Measurements from ENCODE around the gene PDZRN3. TPM values are rescaled to one million over a fixed set of nuclear protein-coding genes. Genes with fewer than 3 reads are reported as not detected.

Gene PDZRN3
- total RNA-seq, 1 donor from 2014 or later = 28.7 TPM

- Mint-ChIP-seq H3K27me3 (no peaks in the 10 kb centered on the region), H3K36me3 (ENCODE audit: insufficient read depth) (no peaks in the 10 kb centered on the region), H3K4me3 (ENCODE audit: low read depth) (no peak overlapping the region), H3K27ac (no peak overlapping the region), H3K9me3 (ENCODE audit: low read depth) (no peaks in the 10 kb centered on the region), H3K4me1 (ENCODE audit: low read depth) (peaks cover 47% of the 10 kb centered on the region)
- DNase-seq (ENCODE audit: low spot score, unreplicated experiment) = no peak
- TF ChIP-seq CTCF (IDR thresholded peaks at IDR 0.05; ENCODE audit: unreplicated experiment) = no peak
Observed at GRCh38 chr3:73504852-73505251, 119.9 kb downstream of the PDZRN3 start.

GRCh38 chr3:73504239-73504638 lies 120.5 kb downstream of the PDZRN3 start:
- Mint-ChIP-seq H3K27me3 (no peaks in the 10 kb centered on the region), H3K27ac (peak overlapping the region; percentile 84), H3K4me3 (ENCODE audit: low read depth) (no peak overlapping the region), H3K36me3 (ENCODE audit: insufficient read depth) (no peaks in the 10 kb centered on the region), H3K4me1 (ENCODE audit: low read depth) (peaks cover 41% of the 10 kb centered on the region), H3K9me3 (ENCODE audit: low read depth) (no peaks in the 10 kb centered on the region)
- no peak for TF ChIP-seq CTCF (IDR thresholded peaks at IDR 0.05; ENCODE audit: unreplicated experiment)
- no peak for DNase-seq (ENCODE audit: low spot score, unreplicated experiment)

- no peaks in the 10 kb centered on the region for H3K27me3 Mint-ChIP-seq
- no peak for TF ChIP-seq CTCF (IDR thresholded peaks at IDR 0.05; ENCODE audit: unreplicated experiment)
Observed at GRCh38 chr3:73503781-73504180, 121.0 kb downstream of the PDZRN3 start.

GRCh38 chr3:73502609-73503583 lies 121.8 kb downstream of the PDZRN3 start:
- no peaks in the 10 kb centered on the region for H3K9me3 Mint-ChIP-seq (ENCODE audit: low read depth)
- no peaks in the 10 kb centered on the region for H3K27me3 Mint-ChIP-seq
- peaks cover 33% of the 10 kb centered on the region for H3K4me1 Mint-ChIP-seq (ENCODE audit: low read depth)
- H3K36me3 Mint-ChIP-seq (ENCODE audit: insufficient read depth) = no peaks in the 10 kb centered on the region
- no peak overlapping the region for H3K4me3 Mint-ChIP-seq (ENCODE audit: low read depth)
- TF ChIP-seq CTCF (IDR thresholded peaks at IDR 0.05; ENCODE audit: unreplicated experiment) = peak; percentile 90
- no peak overlapping the region for H3K27ac Mint-ChIP-seq
- peak; percentile 45 for DNase-seq (ENCODE audit: low spot score, unreplicated experiment)

More at GRCh38 chr3:73503781-73504180, 121.0 kb downstream of the PDZRN3 start:
- DNase-seq (ENCODE audit: low spot score, unreplicated experiment) = no peak
- no peak overlapping the region for H3K4me3 Mint-ChIP-seq (ENCODE audit: low read depth)
- no peaks in the 10 kb centered on the region for H3K36me3 Mint-ChIP-seq (ENCODE audit: insufficient read depth)
- H3K9me3 Mint-ChIP-seq (ENCODE audit: low read depth) = no peaks in the 10 kb centered on the region
- peaks cover 36% of the 10 kb centered on the region for H3K4me1 Mint-ChIP-seq (ENCODE audit: low read depth)
- H3K27ac Mint-ChIP-seq = peak overlapping the region; percentile 84

GRCh38 chr3:73500321-73500720 lies 124.4 kb downstream of the PDZRN3 start:
- no peak for TF ChIP-seq CTCF (IDR thresholded peaks at IDR 0.05; ENCODE audit: unreplicated experiment)
- H3K9me3 Mint-ChIP-seq (ENCODE audit: low read depth) = no peaks in the 10 kb centered on the region
- no peak overlapping the region for H3K4me3 Mint-ChIP-seq (ENCODE audit: low read depth)
- H3K4me1 Mint-ChIP-seq (ENCODE audit: low read depth) = peaks cover 33% of the 10 kb centered on the region
- H3K36me3 Mint-ChIP-seq (ENCODE audit: insufficient read depth) = no peaks in the 10 kb centered on the region
- DNase-seq (ENCODE audit: low spot score, unreplicated experiment) = no peak
- peak overlapping the region; percentile 32 for H3K27ac Mint-ChIP-seq
- H3K27me3 Mint-ChIP-seq = no peaks in the 10 kb centered on the region

Measured in progenitor cell of endocrine pancreas (in vitro differentiated cells).